ENCODE results near the gene CACNG7.

- TF ChIP-seq POLR2A (IDR thresholded peaks at IDR 0.05; ENCODE audit: low read depth, low read length) (no peak), TAF1 (IDR thresholded peaks at IDR 0.05; ENCODE audit: borderline replicate concordance, low read depth, low read length) (no peak), POLR2AphosphoS5 (IDR thresholded peaks at IDR 0.05; ENCODE audit: low read depth, low read length) (no peak)
Measured at GRCh38 chr19:53876651-53877224, 32.3 kb upstream of the CACNG7 start.
